VCaP (cell line): ENCODE results near the gene MLLT3.

Experiments used
- H3K27ac ChIP-seq: fragments of 450-650 bp; 2 replicates; pipeline ENCODE4 v1.5.1; 2017
- TF ChIP-seq, protein P1 (sequence below): fragments of 450-650 bp; conservative IDR thresholded peaks from 2 replicates; pipeline ENCODE4 v1.5.1; 2017; ENCODE audit warnings: mild to moderate bottlenecking, moderate library complexity

The MLLT3 gene

DNA sequence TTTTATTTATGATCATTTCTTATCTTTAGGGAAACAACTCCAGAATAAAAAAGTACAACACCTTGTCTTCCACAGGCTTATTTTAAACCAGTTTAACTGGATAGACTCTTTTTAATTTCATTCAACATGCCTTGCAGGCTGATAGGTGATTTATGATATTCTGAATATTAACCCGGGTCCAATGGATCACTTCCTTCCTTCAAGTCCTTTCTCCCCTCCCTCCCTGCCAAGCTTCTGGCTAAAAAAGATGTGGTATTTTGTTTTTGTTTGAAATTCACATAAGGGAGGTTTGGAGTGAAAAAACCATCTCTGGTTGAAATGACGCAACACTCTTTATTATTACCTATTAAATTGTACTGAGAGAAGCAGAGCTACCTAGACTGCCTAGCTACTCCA lies 265.3 kb downstream of the MLLT3 start:
- peak overlapping the region; percentile 77 for H3K27ac ChIP-seq
- TF ChIP-seq, protein P1, sequence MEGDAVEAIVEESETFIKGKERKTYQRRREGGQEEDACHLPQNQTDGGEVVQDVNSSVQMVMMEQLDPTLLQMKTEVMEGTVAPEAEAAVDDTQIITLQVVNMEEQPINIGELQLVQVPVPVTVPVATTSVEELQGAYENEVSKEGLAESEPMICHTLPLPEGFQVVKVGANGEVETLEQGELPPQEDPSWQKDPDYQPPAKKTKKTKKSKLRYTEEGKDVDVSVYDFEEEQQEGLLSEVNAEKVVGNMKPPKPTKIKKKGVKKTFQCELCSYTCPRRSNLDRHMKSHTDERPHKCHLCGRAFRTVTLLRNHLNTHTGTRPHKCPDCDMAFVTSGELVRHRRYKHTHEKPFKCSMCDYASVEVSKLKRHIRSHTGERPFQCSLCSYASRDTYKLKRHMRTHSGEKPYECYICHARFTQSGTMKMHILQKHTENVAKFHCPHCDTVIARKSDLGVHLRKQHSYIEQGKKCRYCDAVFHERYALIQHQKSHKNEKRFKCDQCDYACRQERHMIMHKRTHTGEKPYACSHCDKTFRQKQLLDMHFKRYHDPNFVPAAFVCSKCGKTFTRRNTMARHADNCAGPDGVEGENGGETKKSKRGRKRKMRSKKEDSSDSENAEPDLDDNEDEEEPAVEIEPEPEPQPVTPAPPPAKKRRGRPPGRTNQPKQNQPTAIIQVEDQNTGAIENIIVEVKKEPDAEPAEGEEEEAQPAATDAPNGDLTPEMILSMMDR = no peak

- TF ChIP-seq, protein P1 = peak; percentile 97
- H3K27ac ChIP-seq = peak overlapping the region; percentile 77
These were observed 265.8 kb downstream of the MLLT3 start for GRCh38 chr9:20356403-20357036.

GRCh38 chr9:20355022-20355421 lies 267.3 kb downstream of the MLLT3 start:
- H3K27ac ChIP-seq = no peak overlapping the region

DNA sequence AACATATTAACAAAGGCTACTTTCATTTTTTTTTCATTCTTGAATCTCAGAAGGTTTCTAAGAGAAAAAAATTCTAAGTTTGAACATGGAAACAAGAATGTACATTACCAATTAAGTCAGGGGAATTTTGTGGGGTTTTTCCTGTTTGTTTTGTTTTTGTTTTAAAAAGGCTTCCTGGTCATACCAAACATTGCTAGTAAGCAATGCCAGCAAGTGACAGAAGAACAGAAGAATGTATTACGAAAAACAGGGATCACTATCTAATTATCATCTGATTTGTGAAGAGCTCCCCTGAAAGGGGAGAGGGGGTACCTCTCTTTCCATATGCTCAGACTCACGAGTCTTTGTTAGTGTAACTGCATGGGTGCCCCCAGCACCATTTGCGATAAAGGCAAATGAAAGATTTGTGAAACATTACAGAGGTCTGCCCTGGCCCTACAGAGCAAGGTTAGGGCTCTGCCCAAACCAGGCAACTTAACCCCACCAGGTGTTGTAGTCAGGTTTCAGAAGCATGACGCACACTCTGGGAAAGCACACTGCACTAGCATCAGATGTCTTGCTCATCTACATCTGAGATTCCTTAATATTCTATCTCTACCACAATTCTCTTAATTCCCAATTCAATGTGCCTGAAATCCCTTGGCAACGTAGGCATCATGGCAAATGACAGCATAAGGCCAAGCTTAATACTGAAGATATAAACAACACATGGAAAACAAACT lies 268.2 kb downstream of the MLLT3 start:
- TF ChIP-seq, protein P1 = no peak
- no peak overlapping the region for H3K27ac ChIP-seq

More at GRCh38 chr9:20355022-20355421, 267.3 kb downstream of the MLLT3 start:
- TF ChIP-seq, protein P1 = no peak

DNA sequence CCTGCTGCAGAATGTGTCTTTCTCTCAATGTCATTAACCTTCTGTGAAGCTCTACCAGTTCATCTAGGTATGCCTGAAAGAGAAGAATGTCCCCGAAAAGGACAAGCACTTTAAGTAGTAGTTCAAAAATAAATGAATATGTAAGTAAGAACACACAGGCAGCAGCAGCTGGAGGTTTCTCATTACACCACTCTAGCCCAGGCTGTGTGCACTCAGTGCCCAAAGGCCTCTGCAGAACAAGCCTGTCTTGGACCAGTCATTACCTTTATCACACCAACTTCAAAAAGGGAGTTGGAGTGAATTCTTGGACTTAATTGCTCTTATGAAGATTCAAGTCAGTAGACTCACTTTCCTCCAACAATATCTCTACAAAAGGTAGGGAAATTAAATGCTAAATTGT lies 268.8 kb downstream of the MLLT3 start:
- no peak overlapping the region for H3K27ac ChIP-seq
- TF ChIP-seq, protein P1 = no peak

- TF ChIP-seq, protein P1 = no peak
- no peak overlapping the region for H3K27ac ChIP-seq
These were observed 269.7 kb downstream of the MLLT3 start for GRCh38 chr9:20352591-20352990.

DNA sequence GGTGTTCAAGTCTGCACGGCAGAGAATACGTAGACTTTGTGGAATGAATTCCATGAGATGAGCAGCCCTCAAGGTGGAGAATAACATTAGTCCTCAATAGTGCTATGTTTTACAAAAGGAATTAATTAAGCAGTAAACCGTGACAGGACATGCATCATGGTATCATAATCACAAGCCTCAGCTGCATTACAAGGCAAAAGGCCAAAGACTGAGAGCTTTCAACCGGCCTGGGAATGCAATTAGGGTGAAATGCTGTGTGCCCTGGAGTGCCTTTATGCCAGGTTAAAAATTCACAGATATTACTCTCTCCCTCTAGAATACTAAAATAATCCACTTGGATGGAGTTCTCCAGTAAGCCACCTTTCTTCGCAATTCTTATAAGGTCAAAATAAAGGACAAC lies 270.6 kb downstream of the MLLT3 start:
- H3K27ac ChIP-seq = no peak overlapping the region

More for the DNA sequence above, 270.6 kb downstream of the MLLT3 start:
- TF ChIP-seq, protein P1 = no peak
